Upper lobe of right lung (tissue), 1 donor: ENCODE data around the gene PLCB3. TPM values are rescaled to one million over a fixed set of nuclear protein-coding genes. Genes with fewer than 3 reads are reported as not detected.
A peak's percentile ranks its signal among the peaks of the same experiment; 100 is the strongest.
"Not testable (repeated sequence)": the region's sequence is repeated elsewhere in the genome, so short reads cannot be mapped to it uniquely, and the experiment has no call there.

ENCODE experiments used
- ATAC-seq: fragments of 200-7000 bp; cut with Tn5 transposase; one replicate; pipeline ENCODE4 v1.9.1; 2020; ENCODE audit warnings: mild to moderate bottlenecking, moderate library complexity
- DNase-seq: peaks from one replicate; pipeline ENCODE4 v3.0.0-alpha.2; 2020
- H3K27ac ChIP-seq: fragments of 200-600 bp; one replicate; pipeline ENCODE4 v1.8.0; 2022
- H3K27me3 ChIP-seq: fragments of 200-600 bp; one replicate; pipeline ENCODE4 v1.8.0; 2022; ENCODE audit warnings: mild to moderate bottlenecking
- H3K36me3 ChIP-seq: fragments of 200-600 bp; one replicate; pipeline ENCODE4 v1.8.0; 2022
- H3K4me1 ChIP-seq: fragments of 200-600 bp; one replicate; pipeline ENCODE4 v1.8.0; 2022
- H3K4me3 ChIP-seq: fragments of 200-600 bp; one replicate; pipeline ENCODE4 v1.8.0; 2022; ENCODE audit warnings: mild to moderate bottlenecking
- H3K9me3 ChIP-seq: fragments of 200-600 bp; one replicate; pipeline ENCODE4 v1.8.0; 2022
- CTCF ChIP-seq: fragments of 200-600 bp; IDR thresholded peaks from one replicate; pipeline ENCODE4 v1.8.0; 2022; ENCODE audit warnings: antibody characterized with exemption
- intact Hi-C: fragments of 100-400 bp; cut with DNase I; formaldehyde crosslinking; loops from one replicate; pipeline ENCODE4 v1.11.0; 2022
- total RNA-seq: library from RNA; stranded (reverse); fragmentation: NEBNext Ultra II Directional; extraction: Animal tissue kit (Norgen Biotek cat#: 25700); gene quantifications from one replicate; pipeline ENCODE4 v1.2.1, GENCODE V29; 2021
- donor health status: DM: no; HTN: yes; CAD: no; lungs with severe emphysema.

The PLCB3 gene
- total RNA-seq, 1 donor from 2014 or later, result 32.4 TPM

- no peak for ATAC-seq
- H3K9me3 ChIP-seq, result no peaks in the 10 kb centered on the region
- no peak for DNase-seq
- TF ChIP-seq CTCF, result no peak
- H3K27ac ChIP-seq, result no peak overlapping the region
- no peaks in the 10 kb centered on the region for H3K27me3 ChIP-seq
- intact Hi-C loops, result no loop called here
- peaks cover 31% of the 10 kb centered on the region for H3K4me1 ChIP-seq
- no peak overlapping the region for H3K4me3 ChIP-seq
- peaks cover 14% of the 10 kb centered on the region for H3K36me3 ChIP-seq
These were observed 7.2 kb upstream of the PLCB3 start for GRCh38 chr11:64244107-64244506.

- DNase-seq (no peak), ATAC-seq (no peak)
- Histone ChIP-seq H3K27ac (peak overlapping the region; percentile 66), H3K36me3 (peaks cover 13% of the 10 kb centered on the region), H3K9me3 (no peaks in the 10 kb centered on the region), H3K4me3 (peak overlapping the region; percentile 73), H3K4me1 (peaks cover 27% of the 10 kb centered on the region), H3K27me3 (no peaks in the 10 kb centered on the region)
- TF ChIP-seq CTCF, result no peak
- intact Hi-C loops, result no loop called here
These were observed 6.4 kb upstream of the PLCB3 start for GRCh38 chr11:64244966-64245365.

- intact Hi-C loops, result no loop called here
- ATAC-seq, result no peak
- Histone ChIP-seq H3K27ac (peak overlapping the region; percentile 66), H3K4me1 (peaks cover 23% of the 10 kb centered on the region), H3K9me3 (no peaks in the 10 kb centered on the region), H3K36me3 (peaks cover 13% of the 10 kb centered on the region), H3K27me3 (no peaks in the 10 kb centered on the region), H3K4me3 (peak overlapping the region; percentile 73)
- TF ChIP-seq CTCF, result no peak
- no peak for DNase-seq
These were observed 5.9 kb upstream of the PLCB3 start for GRCh38 chr11:64245401-64245796.

- ATAC-seq, result no peak
- peak overlapping the region; percentile 66 for H3K27ac ChIP-seq
- no peak for TF ChIP-seq CTCF
- peak; percentile 85 for DNase-seq
- peaks cover 13% of the 10 kb centered on the region for H3K36me3 ChIP-seq
- no peaks in the 10 kb centered on the region for H3K9me3 ChIP-seq
- peak overlapping the region; percentile 73 for H3K4me3 ChIP-seq
- peaks cover 28% of the 10 kb centered on the region for H3K4me1 ChIP-seq
- H3K27me3 ChIP-seq, result no peaks in the 10 kb centered on the region
- intact Hi-C loops, result no loop called here
These were observed 5.3 kb upstream of the PLCB3 start for GRCh38 chr11:64245797-64246620.

GRCh38 chr11:64246621-64246870 is 4.8 kb upstream of the PLCB3 start:
- H3K9me3 ChIP-seq, DNase-seq, H3K27me3 ChIP-seq, H3K27ac ChIP-seq, intact Hi-C loops: not testable (repeated sequence)
- Histone ChIP-seq H3K4me1 (peaks cover 29% of the 10 kb centered on the region), H3K4me3 (peak overlapping the region; percentile 80), H3K36me3 (peaks cover 13% of the 10 kb centered on the region)
- peak; percentile 0 for ATAC-seq

- Histone ChIP-seq H3K27ac (peak within 1 kb of the TSS; percentile 66), H3K9me3 (no peaks in the 10 kb centered on the region), H3K4me3 (peak within 1 kb of the TSS; percentile 80), H3K27me3 (no peaks in the 10 kb centered on the region), H3K36me3 (peaks cover 13% of the 10 kb centered on the region), H3K4me1 (peaks cover 28% of the 10 kb centered on the region)
- TF ChIP-seq CTCF, result no peak
- peak; percentile 94 for DNase-seq
- intact Hi-C loops, result no loop called here
- peak; percentile 81 for ATAC-seq
These were observed 4.2 kb upstream of the PLCB3 start, which contains the start of gene PPP1R14B for GRCh38 chr11:64246871-64247728. PPP1R14B (minus strand) TSS chr11:64246943; CDS start chr11:64246673, 270 bp downstream.
